Progenitor cell of endocrine pancreas (in vitro differentiated cells): ENCODE data around the gene XIRP2. TPM values are rescaled to one million over a fixed set of nuclear protein-coding genes. Genes with fewer than 3 reads are reported as not detected.

Source experiments
- DNase-seq: peaks from one replicate; pipeline ENCODE4 v3.0.0; 2021; ENCODE audit warnings: low spot score; ENCODE audit not compliant: unreplicated experiment
- H3K27ac Mint-ChIP-seq: 2 replicates; pipeline ENCODE4 v1.8.0; 2021; ENCODE audit warnings: mild to moderate bottlenecking, moderate library complexity, mixed read lengths
- H3K27me3 Mint-ChIP-seq: 2 replicates; pipeline ENCODE4 v1.8.0; 2021; ENCODE audit warnings: mixed read lengths
- H3K36me3 Mint-ChIP-seq: 2 replicates; pipeline ENCODE4 v1.8.0; 2022; ENCODE audit warnings: mixed read lengths; ENCODE audit not compliant: insufficient read depth
- H3K4me1 Mint-ChIP-seq: 2 replicates; pipeline ENCODE4 v1.8.0; 2021; ENCODE audit warnings: low read depth, mixed read lengths
- H3K4me3 Mint-ChIP-seq: 2 replicates; pipeline ENCODE4 v1.8.0; 2021; ENCODE audit warnings: low read depth, mild to moderate bottlenecking, moderate library complexity, mixed read lengths
- H3K9me3 Mint-ChIP-seq: 2 replicates; pipeline ENCODE4 v1.8.0; 2021; ENCODE audit warnings: low read depth, mixed read lengths
- CTCF ChIP-seq: fragments of 200-600 bp; sonication (generic); IDR thresholded peaks from one replicate; pipeline ENCODE4 v1.5.0; 2021; ENCODE audit warnings: antibody characterized with exemption, mild to moderate bottlenecking; ENCODE audit not compliant: unreplicated experiment
- total RNA-seq: library from RNA; stranded (reverse); gene quantifications from 2 replicates; pipeline ENCODE4 v1.2.1, GENCODE V29; 2021

XIRP2 gene
- total RNA-seq, 1 donor from 2014 or later: 0.12 TPM

- peaks cover 34% of the 10 kb centered on the region for H3K4me1 Mint-ChIP-seq
- H3K9me3 Mint-ChIP-seq: peaks cover 9% of the 10 kb centered on the region
- no peak overlapping the region for H3K4me3 Mint-ChIP-seq
- TF ChIP-seq CTCF: no peak
- peak overlapping the region; percentile 86 for H3K27ac Mint-ChIP-seq
- no peaks in the 10 kb centered on the region for H3K27me3 Mint-ChIP-seq
- H3K36me3 Mint-ChIP-seq: peaks cover 6% of the 10 kb centered on the region
- no peak for DNase-seq
Observed at GRCh38 chr2:166957686-166958085, 69.4 kb downstream of the XIRP2 start.

DNA sequence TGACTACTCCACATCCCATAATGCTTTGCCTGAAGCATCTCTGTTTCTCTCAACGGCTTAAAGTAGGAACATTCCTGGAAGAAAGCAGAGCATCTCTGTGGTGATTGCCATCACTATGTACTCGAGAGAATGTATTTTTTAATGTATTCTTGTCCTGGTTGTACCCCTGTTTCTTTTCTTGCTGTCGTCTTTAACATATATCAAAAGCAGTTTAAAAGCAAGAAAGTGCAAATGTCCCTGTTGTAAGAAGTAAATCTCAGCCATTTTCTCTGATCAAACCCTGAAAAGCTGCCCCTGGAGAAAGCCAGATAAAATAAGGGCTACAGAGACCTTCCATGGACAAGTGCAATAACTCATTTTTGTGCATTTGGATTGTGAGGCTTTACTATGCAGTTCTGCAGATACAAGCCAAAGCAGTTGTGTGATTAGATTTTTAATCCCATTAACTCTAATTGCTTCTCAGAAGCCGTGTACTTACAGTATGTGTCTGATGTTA lies 70.8 kb downstream of the XIRP2 start:
- DNase-seq: no peak

GRCh38 chr2:166959556-166959955 lies 71.3 kb downstream of the XIRP2 start:
- Mint-ChIP-seq H3K9me3 (peaks cover 5% of the 10 kb centered on the region), H3K4me1 (peaks cover 34% of the 10 kb centered on the region), H3K27me3 (no peaks in the 10 kb centered on the region), H3K36me3 (peaks cover 6% of the 10 kb centered on the region), H3K4me3 (no peak overlapping the region), H3K27ac (no peak overlapping the region)
- no peak for TF ChIP-seq CTCF
- DNase-seq: no peak

More for the DNA sequence above, 70.8 kb downstream of the XIRP2 start:
- H3K4me1 Mint-ChIP-seq: peaks cover 34% of the 10 kb centered on the region
- peaks cover 5% of the 10 kb centered on the region for H3K9me3 Mint-ChIP-seq
- peaks cover 6% of the 10 kb centered on the region for H3K36me3 Mint-ChIP-seq
- no peak overlapping the region for H3K27ac Mint-ChIP-seq
- TF ChIP-seq CTCF: no peak
- H3K27me3 Mint-ChIP-seq: no peaks in the 10 kb centered on the region
- H3K4me3 Mint-ChIP-seq: no peak overlapping the region

DNA sequence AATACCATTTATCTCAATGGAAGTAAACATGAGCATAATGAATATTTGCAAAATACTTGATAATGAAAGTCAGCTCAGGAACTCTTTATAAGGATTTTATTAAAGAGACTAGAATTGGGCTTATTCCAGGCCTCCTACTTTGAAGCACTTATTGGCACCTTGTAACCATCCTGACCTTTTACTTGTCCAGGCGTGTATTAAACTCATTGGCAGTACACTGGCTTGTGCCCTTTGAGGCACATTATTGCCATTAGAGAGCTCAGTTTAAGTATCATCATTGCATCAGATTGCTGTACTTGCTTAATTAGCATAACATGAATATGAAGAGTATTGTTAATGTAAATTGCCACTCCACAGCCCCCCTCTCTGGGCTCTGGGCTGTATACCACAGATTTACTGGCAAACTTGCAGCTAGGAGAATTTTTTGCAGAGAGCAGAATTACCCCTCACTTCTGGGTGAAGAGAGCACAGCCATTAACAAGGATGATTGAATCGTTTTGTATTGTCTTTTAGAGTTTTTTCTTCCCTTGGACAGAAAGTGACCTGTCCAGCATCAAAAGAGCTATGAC lies 72.5 kb downstream of the XIRP2 start:
- no peaks in the 10 kb centered on the region for H3K27me3 Mint-ChIP-seq
- peaks cover 4% of the 10 kb centered on the region for H3K9me3 Mint-ChIP-seq
- no peak for TF ChIP-seq CTCF
- no peak overlapping the region for H3K4me3 Mint-ChIP-seq
- no peak overlapping the region for H3K27ac Mint-ChIP-seq
- no peak for DNase-seq
- peaks cover 32% of the 10 kb centered on the region for H3K4me1 Mint-ChIP-seq
- H3K36me3 Mint-ChIP-seq: peaks cover 2% of the 10 kb centered on the region

DNA sequence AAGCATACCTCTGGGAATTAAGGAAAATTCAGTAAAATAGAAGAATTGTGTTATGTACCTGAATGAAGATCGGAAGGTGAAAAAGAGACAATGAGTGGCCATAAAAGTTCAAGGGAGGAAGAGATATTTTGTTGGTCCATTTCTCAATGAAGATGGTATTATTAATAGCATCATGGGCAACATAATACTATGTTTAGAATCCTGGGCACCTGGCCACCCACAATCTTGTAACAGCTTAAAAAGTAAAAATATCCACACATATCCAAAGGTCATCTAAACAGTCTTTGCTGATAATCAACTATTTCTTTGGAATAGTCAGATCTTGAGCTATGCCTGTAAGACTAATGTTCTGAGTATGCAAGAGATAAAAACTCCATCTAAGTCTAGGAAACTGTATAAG lies 73.7 kb downstream of the XIRP2 start:
- no peak for DNase-seq
- no peak for TF ChIP-seq CTCF
- H3K9me3 Mint-ChIP-seq: no peaks in the 10 kb centered on the region
- no peak overlapping the region for H3K27ac Mint-ChIP-seq
- no peaks in the 10 kb centered on the region for H3K36me3 Mint-ChIP-seq
- no peaks in the 10 kb centered on the region for H3K27me3 Mint-ChIP-seq
- H3K4me3 Mint-ChIP-seq: no peak overlapping the region
- H3K4me1 Mint-ChIP-seq: peaks cover 25% of the 10 kb centered on the region
